CD4-positive, alpha-beta T cell (primary cell): ENCODE data around the gene INSR. TPM values are rescaled to one million over a fixed set of nuclear protein-coding genes. Genes with fewer than 3 reads are reported as not detected.

Experiments
- ATAC-seq: fragments of 200-7000 bp; cut with Tn5 transposase; one replicate; pipeline ENCODE4 v1.10.0; 2022; ENCODE audit warnings: mild to moderate bottlenecking; ENCODE audit not compliant: poor library complexity
- CTCF ChIA-PET: fragments of 350-600 bp; sonication (Branson Sonifier 250); formaldehyde crosslinking; loops from one replicate; lab custom pipeline; 2021; ENCODE audit warnings: antibody characterized with exemption, inconsistent platforms; lab: Charles Lee
- POLR2A ChIA-PET: fragments of 350-600 bp; sonication (Branson Sonifier 250); formaldehyde crosslinking; loops from one replicate; lab custom pipeline; 2021; ENCODE audit warnings: antibody characterized with exemption, inconsistent platforms; lab: Charles Lee
- DNase-seq, 14 experiments: peaks; one replicate each; pipeline ENCODE4 v3.0.0-alpha.2; 2013 to 2020; ENCODE audit warnings: mixed read lengths in 2 of 14
- H3K27ac ChIP-seq, 2 donors: one replicate each; pipeline versions ENCODE4 v1.5.1 to v1.7.0; 2013; ENCODE audit warnings: low read length in 2 of 2, low read depth in 1 of 2, mild to moderate bottlenecking in 1 of 2
- H3K27me3 ChIP-seq, 2 experiments: 1 replicate in 1 of 2; 2 replicates in 1 of 2; pipeline versions ENCODE4 v1.6.1 to v1.7.0; 2013; ENCODE audit warnings: low read length in 2 of 2, control low read depth in 1 of 2, mild to moderate bottlenecking in 1 of 2, moderate library complexity in 1 of 2; ENCODE audit not compliant: insufficient read depth in 2 of 2, control insufficient read depth in 1 of 2
- H3K36me3 ChIP-seq: one replicate; pipeline ENCODE4 v1.6.1; 2013; ENCODE audit warnings: low read length, control low read depth; ENCODE audit not compliant: insufficient read depth
- H3K4me1 ChIP-seq: one replicate; pipeline ENCODE4 v1.6.1; 2013; ENCODE audit warnings: low read length, control low read depth; ENCODE audit not compliant: insufficient read depth
- H3K4me3 ChIP-seq: one replicate; pipeline ENCODE4 v1.5.1; 2013; ENCODE audit warnings: mild to moderate bottlenecking, low read length, moderate library complexity
- H3K9me3 ChIP-seq, 2 experiments: 1 replicate in 1 of 2; 2 replicates in 1 of 2; pipeline versions ENCODE4 v1.6.1 to v1.7.0; 2013; ENCODE audit warnings: low read length in 2 of 2, mild to moderate bottlenecking in 2 of 2, control low read depth in 1 of 2, moderate library complexity in 1 of 2; ENCODE audit not compliant: control insufficient read depth in 1 of 2, insufficient read depth in 1 of 2
- H3K27ac Mint-ChIP-seq: one replicate; pipeline ENCODE4 v1.8.0; 2020; ENCODE audit warnings: mixed read lengths
- H3K27me3 Mint-ChIP-seq: one replicate; pipeline ENCODE4 v1.8.0; 2021; ENCODE audit warnings: mixed read lengths
- H3K36me3 Mint-ChIP-seq: one replicate; pipeline ENCODE4 v1.8.0; 2021; ENCODE audit warnings: low read depth, mixed read lengths
- H3K4me1 Mint-ChIP-seq: one replicate; pipeline ENCODE4 v1.8.0; 2021; ENCODE audit warnings: low read depth, mixed read lengths
- H3K4me3 Mint-ChIP-seq: one replicate; pipeline ENCODE4 v1.8.0; 2020; ENCODE audit warnings: mild to moderate bottlenecking, mixed read lengths
- H3K9me3 Mint-ChIP-seq: one replicate; pipeline ENCODE4 v1.8.0; 2020; ENCODE audit warnings: mixed read lengths
- CTCF ChIP-seq: fragments of 200-600 bp; IDR thresholded peaks from one replicate; pipeline ENCODE4 v1.8.0; 2022; ENCODE audit warnings: antibody characterized with exemption, mild to moderate bottlenecking
- intact Hi-C, 2 experiments: fragments of 100-400 bp; cut with DNase I in 1 of 2; cut with micrococcal nuclease in 1 of 2; formaldehyde crosslinking; loops; one replicate each; pipeline versions ENCODE4 v1.15.1 to v1.9.0; 2023 to 2025; cut with DNase I, micrococcal nuclease
- total RNA-seq, 174 experiments: library from RNA in 2 of 174; stranded (reverse) in 2 of 174; gene quantifications; one replicate each; pipeline ENCODE4 v1.2.3 and lab custom pipeline; 2021 to 2026

Gene INSR
- total RNA-seq, 2 experiments from 2014 or later, result 1.8 to 3.0 TPM

DNA sequence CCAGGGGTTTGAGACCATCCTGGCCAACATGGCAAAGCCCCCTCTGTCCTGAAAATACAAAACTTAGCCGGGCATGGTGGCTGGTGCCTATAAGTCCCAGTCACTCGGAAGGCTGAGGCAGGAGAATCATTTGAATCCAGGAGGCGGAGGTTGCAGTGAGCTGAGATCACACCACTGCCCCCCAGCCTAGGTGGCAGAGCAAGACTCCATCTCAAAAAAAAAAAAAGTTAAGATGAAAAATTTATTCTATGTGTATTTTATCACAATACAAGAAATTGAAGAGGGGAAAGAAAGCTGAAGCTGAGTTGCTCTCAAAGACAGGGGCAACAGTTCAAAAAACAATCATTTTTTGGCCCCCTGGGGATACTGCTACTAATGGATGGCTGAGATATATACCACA lies 31.1 kb downstream of the INSR start:
- no peak for ATAC-seq
- peaks cover 7% of the 10 kb centered on the region for H3K36me3 Mint-ChIP-seq
- POLR2A ChIA-PET, result no interaction called here
- no peaks in the 10 kb centered on the region for H3K27me3 ChIP-seq
- H3K27ac Mint-ChIP-seq, result no peak overlapping the region
- H3K36me3 ChIP-seq, result no peaks in the 10 kb centered on the region
- H3K9me3 Mint-ChIP-seq, result no peaks in the 10 kb centered on the region
- TF ChIP-seq CTCF, result no peak
- intact Hi-C loops, result no loop called here
- H3K4me3 ChIP-seq, result no peak overlapping the region
- H3K4me3 Mint-ChIP-seq, result no peak overlapping the region
- H3K27ac ChIP-seq, result no peak overlapping the region
- no peaks in the 10 kb centered on the region for H3K4me1 ChIP-seq
- CTCF ChIA-PET, result no interaction called here
- H3K27me3 Mint-ChIP-seq, result no peaks in the 10 kb centered on the region
- DNase-seq, result no peak
- peaks cover 0 to 7% of the 10 kb centered on the region in 2 experiments for H3K9me3 ChIP-seq
- no peaks in the 10 kb centered on the region for H3K4me1 Mint-ChIP-seq

DNA sequence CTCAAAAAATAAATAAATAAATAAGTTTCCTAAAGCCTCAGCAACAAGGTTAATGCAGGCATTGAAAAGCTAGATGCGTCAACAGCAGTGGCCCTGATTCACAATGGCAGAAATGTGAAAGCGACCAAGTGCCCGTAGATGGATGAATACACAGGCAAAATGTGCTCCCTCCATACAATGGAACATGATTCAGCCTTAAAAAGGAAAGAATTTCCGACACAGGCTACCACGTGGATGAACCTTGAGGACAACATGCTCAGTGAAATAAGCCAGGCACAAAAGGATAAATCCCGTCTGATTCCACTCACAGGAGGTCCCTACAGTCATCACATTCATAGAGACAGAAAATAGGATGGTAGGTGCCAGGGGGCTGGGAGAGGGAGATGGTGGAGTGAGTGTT lies 31.7 kb downstream of the INSR start:
- ChIA-PET POLR2A (no interaction called here), CTCF (no interaction called here)
- Histone ChIP-seq H3K9me3 (peaks cover 0 to 7% of the 10 kb centered on the region in 2 experiments), H3K27me3 (no peaks in the 10 kb centered on the region), H3K4me3 (no peak overlapping the region), H3K4me1 (no peaks in the 10 kb centered on the region), H3K36me3 (no peaks in the 10 kb centered on the region), H3K27ac (no peak overlapping the region)
- no peak for ATAC-seq
- intact Hi-C loops, result no loop called here
- no peaks in the 10 kb centered on the region for H3K4me1 Mint-ChIP-seq
- DNase-seq, result no peak
- no peak for TF ChIP-seq CTCF
- H3K4me3 Mint-ChIP-seq, result no peak overlapping the region
- H3K9me3 Mint-ChIP-seq, result no peaks in the 10 kb centered on the region
- H3K27me3 Mint-ChIP-seq, result no peaks in the 10 kb centered on the region
- no peak overlapping the region for H3K27ac Mint-ChIP-seq
- peaks cover 4% of the 10 kb centered on the region for H3K36me3 Mint-ChIP-seq

DNA sequence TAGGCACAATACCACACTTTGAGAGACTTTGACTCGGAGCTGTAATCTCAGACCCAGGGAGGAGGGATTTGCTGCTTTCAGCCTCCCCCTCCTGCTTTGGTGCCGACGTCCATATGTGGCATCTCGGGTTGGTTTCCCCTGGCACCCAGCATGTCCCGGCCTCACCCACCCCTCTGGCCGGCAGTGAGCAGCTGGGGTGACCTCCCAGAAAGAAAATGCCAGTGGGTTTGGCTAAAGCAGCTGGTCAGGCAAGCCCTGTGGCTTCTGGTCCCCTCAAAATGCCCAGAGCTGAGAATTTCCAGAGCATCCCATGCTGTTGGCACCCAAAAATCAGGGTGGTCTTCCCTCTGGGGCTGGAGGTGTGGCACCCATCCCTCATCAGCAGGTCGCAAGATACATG lies 34.1 kb downstream of the INSR start:
- no peaks in the 10 kb centered on the region for H3K4me1 Mint-ChIP-seq
- ATAC-seq, result no peak
- POLR2A ChIA-PET, result no interaction called here
- Histone ChIP-seq H3K36me3 (no peaks in the 10 kb centered on the region), H3K4me3 (no peak overlapping the region), H3K4me1 (no peaks in the 10 kb centered on the region), H3K9me3 (no peaks in the 10 kb centered on the region), H3K27ac (no peak overlapping the region), H3K27me3 (no peaks in the 10 kb centered on the region)
- no peaks in the 10 kb centered on the region for H3K36me3 Mint-ChIP-seq
- no peak for DNase-seq
- no peak for TF ChIP-seq CTCF
- CTCF ChIA-PET, result interaction anchor here (0.5 kb wide), 1 partner anchor 754 kb away, joined by 3 read pairs; no protein-coding TSS in a partner anchor
- H3K4me3 Mint-ChIP-seq, result no peak overlapping the region
- intact Hi-C loops, result no loop called here
- H3K27ac Mint-ChIP-seq, result no peak overlapping the region
- no peaks in the 10 kb centered on the region for H3K9me3 Mint-ChIP-seq
- H3K27me3 Mint-ChIP-seq, result no peaks in the 10 kb centered on the region
